AG09319 (cell line): ENCODE data around the gene INPP5J.

Experiments
- DNase-seq: peaks from one replicate; pipeline ENCODE4 v3.0.0-alpha.2; 2010; ENCODE audit warnings: low read depth; ENCODE audit errors: extremely low read depth
- TF ChIP-seq, protein P1 (sequence below): IDR thresholded peaks from 2 replicates; pipeline ENCODE4 v1.5.1; 2011; ENCODE audit warnings: low read depth, mild to moderate bottlenecking, inconsistent platforms, low read length, moderate library complexity

Gene INPP5J

DNA sequence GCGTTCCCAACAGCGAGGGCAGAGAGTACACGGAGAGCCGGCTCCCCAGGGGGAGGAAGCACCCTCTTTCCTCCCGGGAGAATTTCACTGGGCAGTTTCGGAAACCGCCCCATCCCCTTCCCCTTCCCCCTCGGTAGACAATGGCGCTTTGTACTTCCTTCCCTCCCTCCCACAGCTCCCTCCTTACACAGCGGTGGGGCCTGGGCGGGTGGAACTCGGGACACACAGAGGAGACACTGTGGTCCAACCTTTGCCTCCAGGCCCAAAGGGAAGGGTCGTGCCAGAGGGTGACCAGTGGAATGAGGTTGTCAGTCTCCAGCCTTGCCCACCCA lies 37.3 kb upstream of the INPP5J start:
- TF ChIP-seq, protein P1, sequence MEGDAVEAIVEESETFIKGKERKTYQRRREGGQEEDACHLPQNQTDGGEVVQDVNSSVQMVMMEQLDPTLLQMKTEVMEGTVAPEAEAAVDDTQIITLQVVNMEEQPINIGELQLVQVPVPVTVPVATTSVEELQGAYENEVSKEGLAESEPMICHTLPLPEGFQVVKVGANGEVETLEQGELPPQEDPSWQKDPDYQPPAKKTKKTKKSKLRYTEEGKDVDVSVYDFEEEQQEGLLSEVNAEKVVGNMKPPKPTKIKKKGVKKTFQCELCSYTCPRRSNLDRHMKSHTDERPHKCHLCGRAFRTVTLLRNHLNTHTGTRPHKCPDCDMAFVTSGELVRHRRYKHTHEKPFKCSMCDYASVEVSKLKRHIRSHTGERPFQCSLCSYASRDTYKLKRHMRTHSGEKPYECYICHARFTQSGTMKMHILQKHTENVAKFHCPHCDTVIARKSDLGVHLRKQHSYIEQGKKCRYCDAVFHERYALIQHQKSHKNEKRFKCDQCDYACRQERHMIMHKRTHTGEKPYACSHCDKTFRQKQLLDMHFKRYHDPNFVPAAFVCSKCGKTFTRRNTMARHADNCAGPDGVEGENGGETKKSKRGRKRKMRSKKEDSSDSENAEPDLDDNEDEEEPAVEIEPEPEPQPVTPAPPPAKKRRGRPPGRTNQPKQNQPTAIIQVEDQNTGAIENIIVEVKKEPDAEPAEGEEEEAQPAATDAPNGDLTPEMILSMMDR: no peak
- no peak for DNase-seq

DNA sequence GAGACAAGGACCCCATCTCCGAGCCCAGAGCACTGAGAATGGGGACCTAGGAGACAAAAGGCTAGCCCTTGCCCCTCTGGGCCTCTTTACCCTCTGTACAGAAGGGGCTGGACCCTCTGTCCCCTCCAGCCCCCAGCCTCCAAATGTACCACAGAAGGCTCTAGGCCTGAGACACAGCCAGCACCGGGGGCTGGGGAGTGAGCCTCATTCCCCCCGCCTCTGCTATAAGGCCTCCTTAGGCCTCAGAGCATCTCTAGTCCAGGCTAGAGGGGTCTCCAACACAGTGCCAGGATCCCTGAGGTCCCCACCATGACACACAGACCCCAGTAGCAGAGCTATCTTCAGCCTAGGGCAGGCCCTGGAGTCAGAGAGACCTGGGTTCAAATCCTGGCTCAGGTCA lies 36.8 kb upstream of the INPP5J start:
- TF ChIP-seq, protein P1: no peak
- DNase-seq: no peak

DNA sequence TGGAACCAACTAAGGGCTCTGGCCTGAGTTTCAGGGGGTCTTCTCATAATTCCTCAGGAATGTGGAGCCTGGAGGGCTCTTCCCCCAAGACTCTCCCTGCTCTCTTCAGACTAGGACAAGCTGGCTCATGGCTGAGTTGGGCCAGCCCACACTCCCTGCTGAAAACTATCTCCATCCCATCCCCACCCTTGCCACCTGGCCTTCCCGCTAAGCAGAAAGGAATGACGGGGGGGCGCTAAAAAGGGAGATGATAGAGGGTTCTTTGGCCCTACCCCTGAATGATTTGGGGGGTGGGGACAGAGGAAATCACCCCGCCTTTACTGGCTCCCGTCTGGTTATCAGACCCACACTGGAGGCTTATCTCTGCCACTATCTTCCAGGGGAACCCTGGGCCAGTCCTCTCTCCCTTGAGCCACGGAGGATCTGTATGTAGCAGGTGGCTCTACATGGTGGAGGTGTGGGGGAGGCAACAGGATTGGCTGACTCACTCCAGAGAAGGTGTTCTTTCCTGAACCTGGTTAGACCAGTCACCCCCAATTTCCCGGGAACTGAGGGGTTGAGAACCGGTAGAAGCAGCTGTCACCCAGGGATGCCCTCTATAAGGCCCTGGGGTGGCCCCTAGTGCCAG lies 35.9 kb upstream of the INPP5J start:
- TF ChIP-seq, protein P1: no peak
- DNase-seq: no peak

DNA sequence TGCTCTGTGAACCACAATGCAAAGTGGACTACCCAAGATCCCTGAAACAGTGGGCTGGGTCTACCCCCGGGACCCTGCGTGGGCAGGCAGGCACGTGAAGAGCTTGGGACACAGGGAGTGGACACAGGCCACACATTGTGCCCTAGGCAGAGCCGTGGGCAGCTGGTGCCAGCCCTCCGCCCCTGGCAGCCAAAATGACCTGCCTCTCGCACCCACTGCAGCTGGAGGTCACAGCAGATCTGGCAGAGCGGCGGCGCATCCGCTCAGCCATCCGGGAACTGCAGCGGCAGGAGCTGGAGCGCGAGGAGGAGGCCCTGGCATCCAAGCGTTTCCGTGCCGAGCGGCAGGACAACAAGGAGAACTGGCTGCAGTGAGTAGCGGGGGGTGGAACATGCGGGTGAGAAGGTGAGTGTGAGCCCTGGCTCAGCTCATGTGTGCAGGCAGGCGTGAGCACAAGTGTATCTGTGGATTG lies 35.0 kb upstream of the INPP5J start:
- DNase-seq: no peak
- TF ChIP-seq, protein P1: no peak

DNA sequence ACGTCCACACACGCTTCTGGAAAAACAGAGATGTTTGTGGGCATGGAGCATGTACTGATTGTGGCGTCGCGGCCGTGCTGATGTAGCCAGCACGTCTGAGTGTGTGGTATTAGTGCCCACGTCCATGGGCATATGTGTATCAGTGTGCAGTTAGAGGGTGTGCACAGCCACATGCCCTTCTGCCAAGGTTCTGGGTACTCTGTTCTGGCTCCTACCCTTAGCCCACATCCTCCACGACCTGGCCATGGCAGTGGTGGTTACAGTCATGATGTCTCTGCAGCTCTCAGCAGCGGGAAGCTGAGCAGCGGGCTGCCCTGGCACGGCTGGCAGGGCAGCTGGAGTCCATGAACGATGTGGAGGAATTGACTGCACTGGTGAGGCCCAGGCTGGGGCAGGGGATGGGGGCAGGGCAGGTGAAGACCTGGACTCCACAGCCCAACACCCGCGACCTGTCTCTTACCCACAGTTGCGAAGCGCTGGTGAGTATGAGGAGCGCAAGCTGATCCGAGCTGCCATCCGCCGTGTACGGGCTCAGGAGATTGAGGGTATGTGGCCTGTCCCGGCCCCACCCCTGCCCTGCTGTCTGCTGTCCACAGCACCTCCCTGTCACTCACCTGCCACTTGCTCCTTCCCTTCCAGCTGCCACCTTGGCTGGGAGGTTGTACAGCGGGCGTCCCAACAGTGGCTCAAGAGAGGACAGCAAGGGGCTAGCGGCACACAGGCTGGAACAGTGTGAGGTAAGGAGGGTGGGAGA lies 34.4 kb upstream of the INPP5J start:
- no peak for DNase-seq
- TF ChIP-seq, protein P1: no peak

DNA sequence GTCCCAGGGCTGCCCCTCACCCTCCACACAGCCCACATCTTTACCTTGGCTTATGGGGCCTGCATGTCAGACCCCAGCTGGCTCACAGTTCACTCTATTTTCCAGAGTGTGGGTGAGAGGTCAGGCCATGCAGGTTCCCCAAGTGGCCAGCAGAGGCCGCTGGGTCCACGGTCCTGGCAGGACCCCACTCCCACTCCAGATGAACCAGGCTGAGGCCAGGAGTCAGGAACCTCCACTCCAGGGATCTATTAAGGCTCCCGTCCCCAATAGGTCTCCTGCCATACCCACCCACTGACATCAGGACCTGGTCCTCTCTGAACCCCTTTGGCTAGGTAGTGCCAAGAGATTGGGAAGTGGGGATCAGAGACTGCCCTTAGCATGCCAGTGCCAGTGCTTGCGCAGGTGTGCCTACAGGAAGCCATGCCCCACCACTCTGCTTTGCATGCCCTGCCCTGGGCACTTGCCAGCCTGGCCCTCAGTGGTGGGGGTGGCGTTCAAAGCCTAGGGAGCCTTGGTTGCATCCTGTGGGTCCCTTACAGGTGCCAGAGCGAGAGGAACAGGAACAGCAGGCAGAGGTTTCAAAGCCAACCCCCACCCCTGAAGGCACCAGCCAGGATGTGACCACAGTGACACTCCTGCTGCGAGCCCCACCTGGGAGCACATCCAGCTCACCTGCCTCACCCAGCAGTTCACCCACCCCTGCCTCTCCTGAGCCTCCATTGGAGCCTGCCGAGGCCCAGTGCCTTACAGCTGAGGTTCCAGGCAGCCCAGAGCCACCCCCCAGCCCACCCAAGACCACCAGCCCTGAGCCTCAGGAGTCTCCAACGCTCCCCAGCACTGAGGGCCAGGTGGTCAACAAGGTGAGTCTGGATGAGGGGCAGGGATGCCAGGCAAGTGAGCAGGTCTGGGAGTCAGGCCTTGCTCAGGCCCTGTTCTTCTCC lies 33.3 kb upstream of the INPP5J start:
- TF ChIP-seq, protein P1: peak; percentile 92
- DNase-seq: no peak
